ENCODE results near the gene WDR4.
"Not testable (repeated sequence)": the region's sequence is repeated elsewhere in the genome, so short reads cannot be mapped to it uniquely, and the experiment has no call there.

WDR4 gene

DNA sequence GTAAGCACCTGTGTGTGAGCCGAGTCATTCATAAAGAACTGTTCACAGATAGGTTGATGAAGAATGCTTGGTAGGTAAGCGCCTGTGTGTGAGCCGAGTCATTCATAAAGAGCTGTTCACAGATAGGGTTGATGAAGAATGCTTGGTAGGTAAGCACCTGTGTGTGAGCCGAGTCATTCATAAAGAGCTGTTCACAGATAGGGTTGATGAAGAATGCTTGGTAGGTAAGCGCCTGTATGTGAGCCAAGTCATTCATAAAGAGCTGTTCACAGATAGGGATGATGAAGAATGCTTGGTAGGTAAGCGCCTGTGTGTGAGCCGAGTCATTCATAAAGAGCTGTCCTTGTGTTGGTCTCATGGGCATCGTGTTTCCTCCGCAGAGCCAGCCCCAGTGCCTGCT is 29.1 kb upstream of the WDR4 start:
- H3K27me3 ChIP-seq (ENCODE audit: control insufficient read depth, insufficient read depth, low read length); H3K4me1 ChIP-seq (ENCODE audit: control insufficient read depth, insufficient read depth, low read length); H3K9ac ChIP-seq (ENCODE audit: low read depth, low read length); H3K9me3 ChIP-seq (ENCODE audit: control insufficient read depth, insufficient read depth, low read length); H3K27ac ChIP-seq (ENCODE audit: low read depth, low read length); H3K4me3 ChIP-seq (ENCODE audit: low read depth, low read length): not testable (repeated sequence)
- H3K36me3 ChIP-seq (ENCODE audit: control insufficient read depth, insufficient read depth, low read length): peaks cover 79% of the 10 kb centered on the region

DNA sequence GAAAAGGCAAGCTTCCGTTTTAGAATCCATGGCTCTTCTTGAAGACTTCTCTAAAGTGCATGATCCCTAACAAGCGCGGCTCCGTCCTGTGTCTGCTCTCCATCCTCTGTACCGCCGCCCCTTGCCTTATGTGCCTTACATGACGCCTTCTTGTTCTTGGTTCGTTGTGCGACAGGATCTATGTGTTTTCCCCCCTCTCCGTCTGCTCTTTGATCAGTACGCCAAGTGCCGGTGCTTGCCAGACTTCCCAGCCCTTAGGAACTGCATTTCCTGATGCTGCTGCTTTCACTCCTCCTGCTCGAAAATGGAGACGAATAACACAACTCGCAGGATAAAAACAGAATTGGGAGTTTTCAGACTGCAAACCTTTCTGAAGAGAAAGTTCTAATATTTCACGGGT is 26.9 kb upstream of the WDR4 start:
- Histone ChIP-seq H3K4me3 (ENCODE audit: low read depth, low read length) (no peak overlapping the region), H3K9me3 (ENCODE audit: control insufficient read depth, insufficient read depth, low read length) (0 out of 2 replicates have a peak, but pooled peaks cover 5% of the 10 kb centered on the region), H3K27me3 (ENCODE audit: control insufficient read depth, insufficient read depth, low read length) (no peaks in the 10 kb centered on the region), H3K9ac (ENCODE audit: low read depth, low read length) (no peak overlapping the region), H3K4me1 (ENCODE audit: control insufficient read depth, insufficient read depth, low read length) (no peaks in the 10 kb centered on the region), H3K36me3 (ENCODE audit: control insufficient read depth, insufficient read depth, low read length) (peaks cover 89% of the 10 kb centered on the region), H3K27ac (ENCODE audit: low read depth, low read length) (no peak overlapping the region)

DNA sequence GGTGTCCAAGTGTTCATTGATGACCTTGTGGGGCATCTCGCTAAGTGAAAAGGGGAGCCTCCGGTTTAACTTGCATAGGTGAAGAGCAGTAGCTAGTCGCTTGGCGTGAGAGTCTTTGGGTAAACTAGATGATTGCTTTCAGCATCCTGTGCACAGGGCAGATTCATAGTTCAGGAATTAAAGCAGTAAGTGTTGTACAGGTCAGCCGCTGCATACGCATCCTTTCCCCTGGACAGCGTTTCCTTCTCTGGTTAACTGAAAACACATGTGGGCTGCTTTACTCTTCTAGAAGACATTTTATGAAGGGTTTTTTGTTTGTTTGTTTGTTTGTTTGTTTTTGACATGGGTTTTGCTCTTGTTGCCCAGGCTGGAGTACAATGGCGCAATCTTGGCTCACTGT is 25.9 kb upstream of the WDR4 start:
- H3K36me3 ChIP-seq (ENCODE audit: control insufficient read depth, insufficient read depth, low read length): peaks cover 90% of the 10 kb centered on the region
- H3K27ac ChIP-seq (ENCODE audit: low read depth, low read length): no peak overlapping the region
- H3K9me3 ChIP-seq (ENCODE audit: control insufficient read depth, insufficient read depth, low read length): 0 out of 2 replicates have a peak, but pooled peaks cover 5% of the 10 kb centered on the region
- no peak overlapping the region for H3K4me3 ChIP-seq (ENCODE audit: low read depth, low read length)
- no peaks in the 10 kb centered on the region for H3K27me3 ChIP-seq (ENCODE audit: control insufficient read depth, insufficient read depth, low read length)
- H3K9ac ChIP-seq (ENCODE audit: low read depth, low read length): no peak overlapping the region
- H3K4me1 ChIP-seq (ENCODE audit: control insufficient read depth, insufficient read depth, low read length): no peaks in the 10 kb centered on the region

DNA sequence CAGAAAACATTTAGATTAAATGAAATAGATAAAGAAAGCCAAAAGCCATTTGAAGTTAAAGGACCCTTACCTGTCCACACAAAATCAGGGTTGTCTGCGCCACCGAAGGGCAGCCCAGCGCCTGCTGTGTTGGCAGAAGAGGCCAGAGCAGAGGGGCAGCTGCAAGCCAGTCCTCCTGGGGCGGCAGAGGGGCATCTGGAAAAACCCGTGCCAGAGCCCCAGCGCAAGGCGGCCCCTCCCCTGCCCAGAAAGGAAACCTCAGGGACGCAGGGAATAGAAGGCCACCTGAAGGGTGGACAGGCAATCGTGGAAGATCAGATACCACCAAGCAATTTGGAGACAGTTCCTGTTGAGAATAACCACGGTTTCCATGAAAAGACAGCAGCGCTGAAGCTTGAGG is 24.5 kb upstream of the WDR4 start:
- Histone ChIP-seq H3K27me3 (ENCODE audit: control insufficient read depth, insufficient read depth, low read length) (no peaks in the 10 kb centered on the region), H3K4me3 (ENCODE audit: low read depth, low read length) (no peak overlapping the region), H3K36me3 (ENCODE audit: control insufficient read depth, insufficient read depth, low read length) (peaks cover 86% of the 10 kb centered on the region), H3K9ac (ENCODE audit: low read depth, low read length) (no peak overlapping the region), H3K27ac (ENCODE audit: low read depth, low read length) (no peak overlapping the region), H3K4me1 (ENCODE audit: control insufficient read depth, insufficient read depth, low read length) (no peaks in the 10 kb centered on the region), H3K9me3 (ENCODE audit: control insufficient read depth, insufficient read depth, low read length) (0 out of 2 replicates have a peak, but pooled peaks cover 5% of the 10 kb centered on the region)

DNA sequence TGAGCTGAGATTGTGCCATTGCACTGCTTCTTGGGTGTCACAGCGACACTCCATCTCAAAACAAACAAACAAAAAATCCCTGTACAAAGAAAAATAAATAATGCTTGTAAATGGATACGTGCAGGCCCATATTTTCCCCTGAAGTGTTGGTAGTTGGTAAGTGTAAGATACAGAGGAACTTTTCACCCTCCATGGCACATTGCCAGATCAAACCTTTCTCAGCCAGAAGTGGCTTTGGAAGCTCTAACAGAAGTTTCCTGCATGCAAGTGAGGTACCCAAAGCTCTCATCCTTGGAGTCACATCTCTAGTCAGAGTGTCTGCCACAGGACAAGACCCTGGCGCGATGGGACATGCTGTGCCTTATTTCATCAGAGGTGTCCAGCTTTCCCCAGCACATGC is 21.1 kb upstream of the WDR4 start:
- no peaks in the 10 kb centered on the region for H3K4me1 ChIP-seq (ENCODE audit: control insufficient read depth, insufficient read depth, low read length)
- H3K4me3 ChIP-seq (ENCODE audit: low read depth, low read length): no peak overlapping the region
- H3K9me3 ChIP-seq (ENCODE audit: control insufficient read depth, insufficient read depth, low read length): no peaks in the 10 kb centered on the region
- no peak overlapping the region for H3K27ac ChIP-seq (ENCODE audit: low read depth, low read length)
- H3K36me3 ChIP-seq (ENCODE audit: control insufficient read depth, insufficient read depth, low read length): peaks cover 77% of the 10 kb centered on the region
- H3K27me3 ChIP-seq (ENCODE audit: control insufficient read depth, insufficient read depth, low read length): no peaks in the 10 kb centered on the region
- H3K9ac ChIP-seq (ENCODE audit: low read depth, low read length): no peak overlapping the region

DNA sequence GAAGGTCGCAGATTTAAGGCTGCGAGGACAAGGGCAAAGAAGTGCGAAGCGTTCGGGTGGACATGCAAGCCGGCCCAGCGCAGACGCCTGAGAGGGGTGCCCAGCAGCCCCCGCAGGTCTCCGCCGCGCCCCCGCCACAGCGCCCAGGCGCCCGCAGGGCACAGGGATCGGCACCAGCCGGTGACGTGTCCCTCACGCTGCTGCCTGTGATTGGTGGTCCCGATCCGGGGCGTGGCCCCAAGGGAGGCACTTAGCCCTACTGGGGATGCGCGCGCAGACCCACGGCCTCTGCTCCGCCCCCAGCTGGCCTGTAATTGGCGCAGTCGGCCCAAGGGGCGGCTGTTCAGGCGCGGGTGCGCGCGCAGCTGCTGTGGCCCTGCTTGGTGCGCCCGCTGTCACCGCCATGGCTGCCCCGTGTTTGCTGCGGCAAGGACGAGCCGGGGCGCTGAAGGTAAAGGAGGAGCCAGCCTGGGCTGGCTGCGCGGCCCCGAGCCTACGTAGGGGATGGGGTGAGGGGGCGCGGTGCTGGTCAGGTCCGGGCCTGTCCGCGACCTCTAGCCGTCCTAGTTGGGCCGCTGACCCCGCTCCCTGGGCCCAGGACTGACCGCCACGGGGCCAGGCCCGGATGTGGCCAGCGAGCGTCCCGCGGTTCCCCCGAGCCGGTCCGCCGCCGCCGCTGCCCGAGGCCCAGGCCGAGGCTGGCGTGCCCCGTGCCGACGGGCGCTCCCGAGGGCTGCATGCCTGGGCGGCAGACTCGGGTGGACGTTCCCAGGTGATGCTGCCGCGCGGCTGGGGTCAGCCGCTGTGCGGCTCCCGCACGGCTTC is 13.8 kb upstream of the WDR4 start, which contains the start of gene NDUFV3:
Gene NDUFV3 (plus strand): TSS at position 379 of the 825 bp plus-strand sequence. CDS start 25 bp downstream, at position 404.
- Histone ChIP-seq H3K4me1 (ENCODE audit: control insufficient read depth, insufficient read depth, low read length) (peaks cover 4% of the 10 kb centered on the region), H3K9ac (ENCODE audit: low read depth, low read length) (peak within 1 kb of the TSS; percentile 78), H3K27me3 (ENCODE audit: control insufficient read depth, insufficient read depth, low read length) (no peaks in the 10 kb centered on the region), H3K36me3 (ENCODE audit: control insufficient read depth, insufficient read depth, low read length) (peaks cover 26% of the 10 kb centered on the region), H3K27ac (ENCODE audit: low read depth, low read length) (peak within 1 kb of the TSS; percentile 85), H3K4me3 (ENCODE audit: low read depth, low read length) (peak within 1 kb of the TSS; percentile 96), H3K9me3 (ENCODE audit: control insufficient read depth, insufficient read depth, low read length) (no peaks in the 10 kb centered on the region)

DNA sequence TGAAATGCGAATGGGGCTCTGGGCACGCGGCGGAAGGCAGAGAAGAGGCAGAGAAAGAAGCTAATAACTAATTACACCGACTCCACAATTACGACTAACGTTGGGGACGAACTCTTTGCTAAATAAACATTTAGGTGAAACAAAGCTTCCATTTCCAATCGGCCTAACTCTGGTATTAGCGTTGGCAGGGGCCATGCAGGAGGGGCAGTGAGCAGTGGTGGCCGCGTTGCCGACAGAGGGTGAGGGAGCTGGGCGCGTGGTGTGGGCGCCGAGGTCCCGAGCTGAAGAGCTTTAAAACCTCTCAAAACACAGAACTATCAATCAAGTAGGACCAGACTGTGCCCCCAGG is 13.2 kb upstream of the WDR4 start:
- peak overlapping the region; percentile 96 for H3K4me3 ChIP-seq (ENCODE audit: low read depth, low read length)
- peak overlapping the region; percentile 78 for H3K9ac ChIP-seq (ENCODE audit: low read depth, low read length)
- H3K27me3 ChIP-seq (ENCODE audit: control insufficient read depth, insufficient read depth, low read length): no peaks in the 10 kb centered on the region
- H3K9me3 ChIP-seq (ENCODE audit: control insufficient read depth, insufficient read depth, low read length): no peaks in the 10 kb centered on the region
- peaks cover 4% of the 10 kb centered on the region for H3K4me1 ChIP-seq (ENCODE audit: control insufficient read depth, insufficient read depth, low read length)
- peak overlapping the region; percentile 81 for H3K27ac ChIP-seq (ENCODE audit: low read depth, low read length)
- peaks cover 21% of the 10 kb centered on the region for H3K36me3 ChIP-seq (ENCODE audit: control insufficient read depth, insufficient read depth, low read length)

DNA sequence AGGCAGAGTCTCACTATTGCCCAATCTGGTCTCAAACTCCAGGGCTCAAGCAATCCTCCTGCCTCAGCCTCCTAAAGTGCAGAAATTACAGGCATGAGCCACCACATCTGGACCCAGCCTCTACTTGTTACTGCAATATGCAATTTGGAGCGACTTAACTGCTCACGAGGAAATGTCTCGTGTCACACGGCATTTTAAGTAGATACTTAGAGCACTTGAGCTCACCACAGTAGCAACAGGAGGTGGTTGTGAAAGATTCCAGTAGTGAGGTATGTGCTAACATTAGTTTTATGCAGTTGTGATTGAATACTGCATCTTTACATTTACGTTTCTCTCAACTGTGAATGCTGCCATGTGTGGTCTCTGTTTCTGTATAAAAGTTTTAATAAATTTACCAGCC is 8.0 kb upstream of the WDR4 start:
- Histone ChIP-seq H3K4me3 (ENCODE audit: low read depth, low read length) (no peak overlapping the region), H3K4me1 (ENCODE audit: control insufficient read depth, insufficient read depth, low read length) (peaks cover 5% of the 10 kb centered on the region), H3K9me3 (ENCODE audit: control insufficient read depth, insufficient read depth, low read length) (no peaks in the 10 kb centered on the region), H3K9ac (ENCODE audit: low read depth, low read length) (no peak overlapping the region), H3K27me3 (ENCODE audit: control insufficient read depth, insufficient read depth, low read length) (no peaks in the 10 kb centered on the region), H3K36me3 (ENCODE audit: control insufficient read depth, insufficient read depth, low read length) (no peaks in the 10 kb centered on the region), H3K27ac (ENCODE audit: low read depth, low read length) (no peak overlapping the region)

DNA sequence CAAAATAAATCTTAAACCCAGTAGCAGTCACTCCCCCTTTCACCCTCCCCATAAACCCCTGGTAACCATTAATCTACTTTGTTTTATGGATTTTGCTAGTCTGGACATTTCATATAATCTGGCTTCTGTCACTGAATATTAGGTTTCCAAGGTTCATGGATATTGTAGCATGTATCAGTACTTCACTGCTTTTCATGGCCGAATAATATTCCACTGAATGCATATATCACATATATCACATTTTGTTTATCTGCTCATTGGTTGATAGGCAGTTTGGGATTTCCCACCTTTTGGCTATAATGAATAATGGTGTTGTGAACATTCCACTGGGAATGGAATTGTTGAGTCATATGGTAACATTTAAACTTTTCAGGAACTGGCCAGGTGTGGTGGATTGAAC is 4.6 kb upstream of the WDR4 start:
- H3K27me3 ChIP-seq (ENCODE audit: control insufficient read depth, insufficient read depth, low read length): no peaks in the 10 kb centered on the region
- H3K27ac ChIP-seq (ENCODE audit: low read depth, low read length): no peak overlapping the region
- H3K36me3 ChIP-seq (ENCODE audit: control insufficient read depth, insufficient read depth, low read length): no peaks in the 10 kb centered on the region
- peaks cover 8% of the 10 kb centered on the region; the same call in 1 of the 2 replicates for H3K4me1 ChIP-seq (ENCODE audit: control insufficient read depth, insufficient read depth, low read length)
- H3K9me3 ChIP-seq (ENCODE audit: control insufficient read depth, insufficient read depth, low read length): no peaks in the 10 kb centered on the region
- no peak overlapping the region for H3K9ac ChIP-seq (ENCODE audit: low read depth, low read length)
- no peak overlapping the region for H3K4me3 ChIP-seq (ENCODE audit: low read depth, low read length)

DNA sequence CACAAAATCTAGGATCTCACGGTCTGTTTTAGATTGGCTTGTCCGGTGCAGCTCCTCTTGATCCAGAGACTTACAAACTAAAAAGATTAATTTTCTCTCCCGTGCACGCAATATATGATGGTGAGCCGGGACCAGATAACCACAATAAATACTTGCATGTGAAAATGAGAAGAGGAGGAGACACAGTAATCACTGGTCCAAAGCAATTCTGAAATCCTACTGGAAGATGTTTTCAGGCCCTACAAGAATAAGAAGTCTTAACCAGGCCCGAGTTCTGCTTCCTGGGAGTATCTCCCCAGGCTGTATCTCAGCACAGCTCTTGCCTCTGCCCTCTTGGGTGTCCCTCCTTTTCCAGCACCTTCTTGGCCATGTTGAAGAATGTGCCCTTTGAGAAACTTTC is 1.0 kb upstream of the WDR4 start:
- H3K27ac ChIP-seq (ENCODE audit: low read depth, low read length): no peak overlapping the region
- H3K4me1 ChIP-seq (ENCODE audit: control insufficient read depth, insufficient read depth, low read length): peaks cover 5% of the 10 kb centered on the region; the same call in 1 of the 2 replicates
- no peaks in the 10 kb centered on the region for H3K9me3 ChIP-seq (ENCODE audit: control insufficient read depth, insufficient read depth, low read length)
- peak overlapping the region; percentile 89 for H3K4me3 ChIP-seq (ENCODE audit: low read depth, low read length)
- no peak overlapping the region for H3K9ac ChIP-seq (ENCODE audit: low read depth, low read length)
- no peaks in the 10 kb centered on the region for H3K27me3 ChIP-seq (ENCODE audit: control insufficient read depth, insufficient read depth, low read length)
- H3K36me3 ChIP-seq (ENCODE audit: control insufficient read depth, insufficient read depth, low read length): peaks cover 16% of the 10 kb centered on the region

DNA sequence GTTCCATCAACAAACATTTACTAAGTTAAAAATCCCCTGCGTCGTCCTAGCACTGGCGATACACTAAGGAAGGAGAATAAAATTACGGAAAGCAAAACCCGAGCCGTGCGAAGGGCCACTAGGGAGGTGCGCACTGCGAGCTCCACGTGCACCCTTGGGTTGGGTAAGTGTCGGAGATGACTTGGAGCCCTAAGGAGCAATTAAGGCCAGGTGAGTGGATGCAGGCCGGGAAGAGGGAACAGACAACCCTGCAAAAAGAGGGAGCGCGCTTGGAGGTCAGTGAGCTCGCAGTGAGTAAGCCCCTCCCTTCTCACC is 704 bp downstream of the WDR4 start:
- peak overlapping the region; percentile 89 for H3K4me3 ChIP-seq (ENCODE audit: low read depth, low read length)
- H3K9me3 ChIP-seq (ENCODE audit: control insufficient read depth, insufficient read depth, low read length): no peaks in the 10 kb centered on the region
- H3K4me1 ChIP-seq (ENCODE audit: control insufficient read depth, insufficient read depth, low read length): peaks cover 5% of the 10 kb centered on the region; the same call in 1 of the 2 replicates
- peaks cover 33% of the 10 kb centered on the region for H3K36me3 ChIP-seq (ENCODE audit: control insufficient read depth, insufficient read depth, low read length)
- peak overlapping the region; percentile 98 for H3K9ac ChIP-seq (ENCODE audit: low read depth, low read length)
- peak overlapping the region; percentile 99 for H3K27ac ChIP-seq (ENCODE audit: low read depth, low read length)
- no peaks in the 10 kb centered on the region for H3K27me3 ChIP-seq (ENCODE audit: control insufficient read depth, insufficient read depth, low read length)
